HG03342 (cell line): ENCODE results near the gene MAGED1.
"Not testable (repeated sequence)": the region's sequence is repeated elsewhere in the genome, so short reads cannot be mapped to it uniquely, and the experiment has no call there.

ENCODE experiments used
- ATAC-seq: cut with Tn5 transposase; IDR thresholded peaks from one replicate; pipeline ENCODE4 v1.9.1; 2021; ENCODE audit warnings: mild to moderate bottlenecking, moderate library complexity; ENCODE audit not compliant: unreplicated experiment

Gene MAGED1

GRCh38 chrX:51893931-51894696, 691 bp downstream of the MAGED1 start:
- ATAC-seq = no peak

- peak; percentile 62 for ATAC-seq
Measured at GRCh38 chrX:51894697-51895336, 1.4 kb downstream of the MAGED1 start.

GRCh38 chrX:51896626-51897025, 3.2 kb downstream of the MAGED1 start:
- no peak for ATAC-seq

- ATAC-seq = no peak
Measured at GRCh38 chrX:51899741-51900140, 6.3 kb downstream of the MAGED1 start.

- no peak for ATAC-seq
Measured at GRCh38 chrX:51902510-51903050, 9.2 kb downstream of the MAGED1 start.

GRCh38 chrX:51905152-51905551, 11.7 kb downstream of the MAGED1 start:
- ATAC-seq = not testable (repeated sequence)

- ATAC-seq = no peak
Measured at GRCh38 chrX:51905711-51906110, 12.3 kb downstream of the MAGED1 start.

GRCh38 chrX:51917604-51918003, 24.2 kb downstream of the MAGED1 start:
- ATAC-seq = no peak

- no peak for ATAC-seq
Measured at GRCh38 chrX:51922561-51922960, 29.1 kb downstream of the MAGED1 start.

GRCh38 chrX:51931566-51932150, 38.2 kb downstream of the MAGED1 start:
- ATAC-seq = no peak
